Caco-2 (cell line): ENCODE measurements around the gene SCO1. TPM values are rescaled to one million over a fixed set of nuclear protein-coding genes. Genes with fewer than 3 reads are reported as not detected.

Experiments used
- BruUV-seq: library from RNA; stranded (reverse); fragments of 400-500 nt; replicated peaks from 2 replicates; lab custom pipeline; 2021; lab: Mats Ljungman, UMichigan
- CTCF ChIA-PET: fragments of 300-600 bp; sonication (Branson Sonifier 250); formaldehyde crosslinking; loops from one replicate; lab custom pipeline; 2022; ENCODE audit warnings: antibody characterized with exemption; lab: Charles Lee
- POLR2A ChIA-PET: fragments of 300-600 bp; sonication (Branson Sonifier 250); formaldehyde crosslinking; loops from one replicate; lab custom pipeline; 2022; ENCODE audit warnings: antibody characterized with exemption; lab: Charles Lee
- DNase-seq, 2 experiments: peaks; one replicate each; pipeline versions ENCODE4 v3.0.0 to v3.0.0-alpha.2; 2020 to 2022
- H3K27me3 ChIP-seq: replicated peaks from 2 replicates; pipeline ENCODE4 v1.6.0; 2011; ENCODE audit warnings: low read length; ENCODE audit not compliant: control insufficient read depth, insufficient read depth
- H3K36me3 ChIP-seq: 2 replicates; pipeline ENCODE4 v1.5.1; 2011; ENCODE audit warnings: low read length; ENCODE audit not compliant: control insufficient read depth, insufficient read depth
- H3K4me1 ChIP-seq: fragments of 250-450 bp; sonication (Bioruptor Pico); 2 replicates; pipeline ENCODE4 v1.5.1; 2020; ENCODE audit warnings: mild to moderate bottlenecking
- H3K4me3 ChIP-seq: 2 replicates; pipeline ENCODE4 v1.5.1; 2011; ENCODE audit warnings: low read depth, mild to moderate bottlenecking, control low read depth, low read length
- H3K9me3 ChIP-seq: fragments of 250-450 bp; sonication (Bioruptor Pico); 2 replicates; pipeline ENCODE4 v1.5.1; 2020; ENCODE audit warnings: mild to moderate bottlenecking, moderate library complexity
- H3K27ac Mint-ChIP-seq: one replicate; pipeline ENCODE4 v1.8.0; 2022; ENCODE audit warnings: mixed read lengths; ENCODE audit not compliant: unreplicated experiment
- H3K27me3 Mint-ChIP-seq: one replicate; pipeline ENCODE4 v1.8.0; 2022; ENCODE audit warnings: mixed read lengths; ENCODE audit not compliant: insufficient read depth, unreplicated experiment
- H3K36me3 Mint-ChIP-seq: one replicate; pipeline ENCODE4 v1.8.0; 2022; ENCODE audit warnings: mild to moderate bottlenecking, mixed read lengths; ENCODE audit not compliant: insufficient read depth, unreplicated experiment
- H3K4me1 Mint-ChIP-seq: one replicate; pipeline ENCODE4 v1.8.0; 2022; ENCODE audit warnings: low read depth, mixed read lengths; ENCODE audit not compliant: unreplicated experiment
- H3K4me3 Mint-ChIP-seq: one replicate; pipeline ENCODE4 v1.8.0; 2022; ENCODE audit warnings: mild to moderate bottlenecking, moderate library complexity, mixed read lengths; ENCODE audit not compliant: unreplicated experiment
- H3K9me3 Mint-ChIP-seq: one replicate; pipeline ENCODE4 v1.8.0; 2022; ENCODE audit warnings: mixed read lengths; ENCODE audit not compliant: unreplicated experiment
- CTCF ChIP-seq, 2 experiments: fragments of 200-600 bp in 1 of 2; IDR thresholded peaks; 1 replicate in 1 of 2; 2 replicates in 1 of 2; pipeline versions ENCODE4 v1.5.1 to v1.8.0; 2011 to 2022; ENCODE audit warnings: antibody characterized with exemption in 1 of 2, control low read depth in 1 of 2, inconsistent platforms in 1 of 2, low read depth in 1 of 2, low read length in 1 of 2, mild to moderate bottlenecking in 1 of 2, moderate library complexity in 1 of 2; ENCODE audit not compliant: insufficient read depth in 1 of 2, severe bottlenecking in 1 of 2, unreplicated experiment in 1 of 2
- intact Hi-C: fragments of 100-400 bp; cut with micrococcal nuclease; formaldehyde crosslinking; loops from one replicate; pipeline ENCODE4 v1.10.0; 2022; ENCODE audit not compliant: unreplicated experiment
- total RNA-seq: library from RNA; stranded (reverse); gene quantifications from 2 replicates; pipeline ENCODE4 v1.2.3, GENCODE V29; 2022

Gene SCO1
- total RNA-seq, 1 experiment from 2014 or later: 26.3 TPM

GRCh38 chr17:10713318-10713717 lies 16.0 kb upstream of the SCO1 start:
- no peaks in the 10 kb centered on the region for H3K4me1 ChIP-seq
- H3K4me1 Mint-ChIP-seq: no peaks in the 10 kb centered on the region
- no TSS peak for BruUV-seq
- intact Hi-C loops: no loop called here
- H3K9me3 ChIP-seq: no peaks in the 10 kb centered on the region
- H3K27me3 Mint-ChIP-seq: no peaks in the 10 kb centered on the region
- no peaks in the 10 kb centered on the region for H3K27me3 ChIP-seq
- H3K36me3 Mint-ChIP-seq: peaks cover 11% of the 10 kb centered on the region
- no peak overlapping the region for H3K4me3 Mint-ChIP-seq
- ChIA-PET CTCF (no interaction called here), POLR2A (no interaction called here)
- no peak overlapping the region for H3K4me3 ChIP-seq
- no peak for DNase-seq
- no peak overlapping the region for H3K27ac Mint-ChIP-seq
- no peaks in the 10 kb centered on the region for H3K36me3 ChIP-seq
- no peaks in the 10 kb centered on the region for H3K9me3 Mint-ChIP-seq
- TF ChIP-seq CTCF (IDR thresholded peaks at IDR 0.05; ENCODE audit: insufficient read depth in 1 of 2, low read depth in 1 of 2, low read length in 1 of 2, severe bottlenecking in 1 of 2, unreplicated experiment in 1 of 2): no peak

DNA sequence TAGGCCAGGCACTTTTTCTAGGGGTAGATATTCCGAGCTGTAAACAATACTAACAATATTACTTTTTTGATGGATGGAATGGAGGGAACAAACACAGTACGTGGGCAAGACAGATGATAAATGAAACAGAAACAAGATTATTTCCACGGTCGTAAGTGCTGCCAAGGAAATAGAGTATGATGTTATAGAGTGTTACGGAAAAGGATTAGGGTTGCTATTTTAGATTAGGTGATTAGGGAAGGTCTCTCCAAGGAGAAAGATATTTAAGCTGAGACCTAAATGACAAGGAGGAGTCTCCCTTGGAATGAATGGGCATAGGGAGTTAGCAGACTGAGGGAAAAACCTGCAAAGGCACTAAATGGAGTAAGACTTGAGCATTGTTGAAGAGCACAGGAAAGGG lies 8.4 kb upstream of the SCO1 start:
- H3K27ac Mint-ChIP-seq: no peak overlapping the region
- no peaks in the 10 kb centered on the region for H3K4me1 ChIP-seq
- H3K27me3 Mint-ChIP-seq: no peaks in the 10 kb centered on the region
- POLR2A ChIA-PET: no interaction called here
- no peak overlapping the region for H3K4me3 ChIP-seq
- DNase-seq: no peak
- no peak for TF ChIP-seq CTCF (IDR thresholded peaks at IDR 0.05; ENCODE audit: insufficient read depth in 1 of 2, low read depth in 1 of 2, low read length in 1 of 2, severe bottlenecking in 1 of 2, unreplicated experiment in 1 of 2)
- no peaks in the 10 kb centered on the region for H3K9me3 Mint-ChIP-seq
- intact Hi-C loops: no loop called here
- no peak overlapping the region for H3K4me3 Mint-ChIP-seq
- H3K4me1 Mint-ChIP-seq: no peaks in the 10 kb centered on the region
- H3K9me3 ChIP-seq: no peaks in the 10 kb centered on the region
- no peaks in the 10 kb centered on the region for H3K27me3 ChIP-seq
- H3K36me3 ChIP-seq: no peaks in the 10 kb centered on the region
- no TSS peak for BruUV-seq
- CTCF ChIA-PET: no interaction called here
- H3K36me3 Mint-ChIP-seq: peaks cover 7% of the 10 kb centered on the region

DNA sequence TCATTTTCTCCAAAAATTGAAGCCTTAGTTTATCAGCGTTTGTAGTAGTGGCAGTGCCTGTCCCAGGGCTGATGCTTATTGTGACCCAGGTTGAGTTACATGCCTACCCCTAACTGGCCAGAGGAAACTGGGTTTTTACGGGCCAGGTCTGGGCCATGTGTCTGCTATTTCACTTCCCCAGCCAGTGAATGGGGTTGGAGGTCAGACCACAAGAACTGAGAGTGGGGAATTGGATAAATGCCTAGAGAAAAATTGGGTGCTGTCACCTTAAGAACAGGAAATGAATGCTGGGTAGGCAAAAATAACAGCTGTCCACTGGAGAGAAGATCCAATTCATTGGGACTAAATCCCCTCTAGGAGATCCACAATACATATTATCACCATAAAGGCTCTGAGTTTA lies 5.2 kb upstream of the SCO1 start:
- no peak for DNase-seq
- Mint-ChIP-seq H3K4me3 (no peak overlapping the region), H3K36me3 (no peaks in the 10 kb centered on the region), H3K27ac (no peak overlapping the region), H3K9me3 (no peaks in the 10 kb centered on the region), H3K27me3 (no peaks in the 10 kb centered on the region), H3K4me1 (no peaks in the 10 kb centered on the region)
- ChIA-PET CTCF (no interaction called here), POLR2A (no interaction called here)
- Histone ChIP-seq H3K9me3 (no peaks in the 10 kb centered on the region), H3K27me3 (no peaks in the 10 kb centered on the region), H3K36me3 (no peaks in the 10 kb centered on the region), H3K4me1 (no peaks in the 10 kb centered on the region), H3K4me3 (no peak overlapping the region)
- intact Hi-C loops: no loop called here
- no TSS peak for BruUV-seq
- TF ChIP-seq CTCF (IDR thresholded peaks at IDR 0.05; ENCODE audit: insufficient read depth in 1 of 2, low read depth in 1 of 2, low read length in 1 of 2, severe bottlenecking in 1 of 2, unreplicated experiment in 1 of 2): no peak
